Non-pigmented ciliary epithelial cell (primary cell): ENCODE data around the gene AFTPH.

Experiments
- DNase-seq: peaks from one replicate; pipeline ENCODE4 v3.0.0-alpha.2; 2010; ENCODE audit warnings: low read depth

The AFTPH gene

DNA sequence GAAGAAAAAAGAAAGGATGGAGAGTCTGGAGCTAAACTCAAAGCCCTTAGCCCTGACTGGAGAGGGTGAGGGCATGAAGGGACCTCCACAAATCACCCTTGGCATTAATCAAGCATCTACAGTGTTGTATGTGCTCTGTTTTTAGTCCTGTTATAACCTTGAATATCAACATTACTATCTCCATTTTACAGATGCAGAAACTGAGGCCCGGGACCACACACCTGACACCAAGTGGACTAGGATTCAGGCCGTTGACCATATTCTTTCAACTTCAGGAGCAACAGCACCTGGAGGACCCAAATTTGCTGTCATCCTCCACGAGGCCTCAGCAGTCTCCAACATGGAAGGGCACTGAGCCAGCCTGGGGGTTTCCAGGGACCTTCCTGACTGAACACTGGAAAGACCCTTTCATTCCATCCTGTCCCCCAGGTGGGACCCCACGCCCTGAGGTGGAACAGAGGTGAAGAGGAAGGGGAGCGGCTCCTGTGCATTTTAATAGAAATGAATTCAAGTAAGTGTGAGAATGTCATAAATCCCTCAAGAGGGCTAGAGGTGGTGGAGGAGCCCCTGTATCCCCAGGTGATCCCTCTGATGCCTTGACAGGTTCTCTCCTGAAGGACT lies 88.6 kb downstream of the AFTPH start:
- no peak for DNase-seq

DNA sequence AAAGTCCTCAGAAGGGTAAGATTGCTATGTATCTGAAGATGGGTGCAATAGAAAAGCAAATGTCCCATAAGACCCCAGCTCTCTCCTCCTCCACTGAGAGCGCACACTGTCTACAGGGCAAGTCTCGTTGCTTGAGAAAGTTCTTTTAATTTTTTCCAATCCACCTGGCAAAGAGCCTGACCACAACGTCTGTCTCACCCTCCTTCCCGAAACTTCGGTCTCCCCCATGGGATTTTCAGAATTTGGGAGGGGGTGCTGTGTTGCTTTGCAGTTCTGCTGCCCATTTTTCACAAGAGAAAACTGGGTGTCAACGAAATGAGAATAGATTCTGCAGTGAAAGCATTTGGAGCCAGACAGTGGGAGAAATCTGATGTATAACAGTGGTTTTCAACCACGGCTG lies 89.1 kb downstream of the AFTPH start:
- DNase-seq: no peak

DNA sequence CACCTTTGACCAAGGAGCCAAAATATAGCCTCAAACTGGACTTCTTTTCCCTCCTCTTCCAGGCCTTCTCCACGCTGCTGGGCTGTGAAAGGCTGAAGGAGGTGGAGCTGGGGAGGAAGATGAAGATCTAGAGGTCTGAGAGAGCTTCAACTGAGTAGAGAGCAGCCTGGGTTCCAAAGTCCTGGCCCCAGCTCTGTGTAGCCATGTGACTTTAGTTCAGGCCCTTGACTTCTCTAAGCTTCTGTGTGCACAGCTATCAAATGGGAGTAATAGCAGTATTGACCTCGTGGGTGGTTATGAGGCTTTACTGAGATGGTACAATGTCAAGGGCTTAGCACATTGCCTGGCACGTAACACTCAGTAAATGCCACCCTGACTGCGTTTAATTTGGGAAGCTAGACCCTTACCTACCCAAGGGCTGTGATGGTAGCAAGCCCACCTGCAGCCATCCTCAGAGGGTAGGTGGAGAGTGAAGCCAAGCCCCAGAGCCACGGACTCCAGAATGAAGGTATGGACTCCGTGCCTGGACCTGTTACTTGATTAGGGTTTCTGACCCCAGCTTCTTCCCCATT lies 91.2 kb downstream of the AFTPH start:
- DNase-seq: no peak

DNA sequence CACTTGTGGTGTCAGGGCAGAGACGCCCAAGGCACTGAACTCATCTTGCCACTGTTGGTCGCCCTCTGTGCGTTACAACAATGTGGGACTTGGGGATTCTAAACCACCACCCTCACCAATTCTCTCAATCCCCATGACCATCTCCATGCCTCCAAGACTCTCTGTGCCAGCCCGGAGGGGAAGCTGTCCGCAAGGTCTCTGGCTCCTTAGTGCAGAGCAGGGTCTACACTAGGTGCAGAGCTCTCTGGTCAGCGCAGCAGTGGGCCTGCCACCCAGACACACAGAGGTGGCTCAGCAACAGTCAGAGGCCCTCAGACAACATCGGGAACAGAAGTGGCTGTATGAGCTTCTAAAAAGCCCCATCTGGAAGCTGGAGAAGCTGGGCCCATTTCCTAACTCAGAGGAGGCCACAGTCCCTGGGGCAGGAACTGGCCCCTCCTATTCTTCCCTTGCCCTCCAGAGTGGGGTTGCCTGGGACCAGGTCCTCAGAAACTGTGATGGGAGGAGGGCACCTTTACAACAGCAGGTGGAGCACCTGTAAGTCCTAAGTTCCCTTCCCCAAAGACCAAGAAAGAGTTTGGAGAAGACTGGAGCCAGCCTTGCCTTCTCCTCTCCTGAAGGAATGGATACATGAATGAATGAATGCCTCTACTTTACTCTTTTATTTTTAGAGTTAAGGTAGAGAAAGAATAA lies 91.9 kb downstream of the AFTPH start:
- no peak for DNase-seq

DNA sequence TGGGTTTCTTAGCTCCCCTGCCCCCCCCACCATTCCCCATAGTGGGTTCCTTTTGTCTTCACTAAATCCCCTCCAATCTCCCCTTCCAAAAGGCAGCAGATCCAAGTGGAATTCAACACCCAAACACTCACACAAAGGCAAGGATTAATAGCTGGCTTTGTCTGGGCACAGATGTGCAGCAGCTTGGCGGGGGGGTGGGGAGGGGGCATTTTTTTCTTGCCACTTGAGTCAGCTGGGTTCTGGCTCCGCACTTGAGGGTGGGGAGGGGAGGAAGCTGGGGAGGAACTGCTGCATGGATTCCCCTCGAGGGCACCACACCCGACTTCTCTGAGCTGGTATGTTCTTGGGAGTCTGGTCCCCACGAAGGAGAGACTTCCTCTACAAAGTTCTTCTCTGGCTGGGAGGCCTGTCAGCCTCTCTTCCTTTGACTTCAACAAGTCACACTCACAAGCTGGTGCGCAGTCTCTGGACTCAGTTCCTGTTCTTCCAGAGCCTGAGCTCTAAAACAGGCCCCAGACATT lies 93.6 kb downstream of the AFTPH start:
- DNase-seq: no peak

DNA sequence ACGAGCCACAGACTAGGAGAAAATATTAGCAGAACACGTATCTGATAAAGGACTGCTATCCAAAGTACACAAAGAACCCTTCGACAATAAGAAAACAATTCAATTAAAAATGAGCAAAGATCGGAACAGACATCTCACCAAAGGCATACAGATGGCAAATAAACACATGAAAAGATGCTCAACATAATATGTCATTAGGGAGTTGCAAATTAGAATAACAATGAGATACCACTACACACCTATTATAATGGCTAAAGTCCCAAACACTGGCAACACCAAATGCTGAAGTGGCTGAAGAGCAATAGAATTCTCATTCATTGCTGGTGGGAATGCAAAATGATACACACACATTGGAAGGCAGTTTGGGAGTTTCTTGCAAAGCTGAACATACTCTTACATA lies 96.5 kb downstream of the AFTPH start:
- DNase-seq: no peak

DNA sequence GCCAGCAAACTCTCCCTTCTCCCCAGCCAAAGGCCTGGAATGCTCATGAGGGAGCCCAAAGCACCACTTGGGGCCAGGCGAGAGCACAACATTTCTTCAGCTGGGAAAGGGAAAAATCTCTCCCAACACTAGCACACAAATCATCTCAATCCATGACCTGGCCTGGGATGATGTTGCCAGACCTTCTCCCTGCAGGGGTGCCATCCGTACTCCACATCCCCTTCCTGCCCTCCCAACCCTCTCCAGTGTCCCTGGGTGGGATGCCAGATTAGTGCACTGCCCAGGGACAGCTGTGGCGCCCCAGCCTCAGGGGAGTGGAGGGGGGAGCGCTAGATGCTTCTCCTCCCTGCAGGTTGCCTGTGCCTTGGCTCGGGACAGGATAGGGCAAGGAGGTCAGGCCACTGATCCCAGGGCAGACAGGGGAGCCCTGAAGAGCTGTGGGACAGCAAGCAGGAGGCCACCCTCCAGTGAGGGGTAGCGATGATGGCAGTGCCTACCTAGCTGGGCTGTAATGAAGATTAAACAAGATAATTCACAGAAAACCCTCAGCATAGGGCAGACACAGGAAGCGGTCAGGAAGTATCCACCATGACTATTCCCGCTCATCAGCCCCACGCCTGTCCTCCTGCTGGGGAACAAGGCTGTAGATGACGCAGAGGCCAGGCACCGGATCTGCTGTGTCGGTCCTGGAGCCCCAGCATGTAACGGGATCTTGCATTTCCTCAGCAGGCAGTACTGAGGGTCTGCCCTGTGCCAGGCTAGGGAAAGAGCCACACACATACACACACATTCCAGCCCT lies 98.5 kb downstream of the AFTPH start:
- no peak for DNase-seq

DNA sequence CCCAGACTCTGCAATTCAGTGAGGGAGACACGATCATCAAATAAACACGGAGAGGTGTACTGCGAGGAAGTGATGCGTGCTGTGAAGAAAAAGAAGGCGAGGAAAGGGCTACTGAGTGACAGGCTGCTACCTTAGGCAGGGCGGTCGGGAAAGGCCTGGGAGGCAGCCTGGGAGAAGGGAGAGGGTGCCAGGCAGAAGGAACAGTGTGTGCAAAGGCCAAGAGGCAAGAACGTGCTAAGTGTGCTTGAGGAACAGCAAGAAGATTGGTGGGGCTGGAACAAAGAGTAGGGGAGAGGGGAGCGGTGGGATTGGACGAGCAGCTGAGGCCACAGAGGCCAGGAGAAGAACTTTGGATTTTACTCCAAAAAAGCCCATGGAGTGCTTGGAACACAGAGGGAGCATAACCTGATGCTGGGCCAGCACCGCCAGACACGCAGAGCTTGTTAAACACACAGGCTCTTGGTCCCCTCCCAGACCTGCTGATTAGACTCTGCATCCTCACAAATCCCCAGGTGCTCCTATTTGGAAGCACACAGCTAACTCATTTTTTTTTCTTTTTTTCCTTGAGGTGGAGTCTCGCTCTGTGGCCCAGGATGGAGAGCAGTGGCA lies 99.2 kb downstream of the AFTPH start:
- DNase-seq: no peak

DNA sequence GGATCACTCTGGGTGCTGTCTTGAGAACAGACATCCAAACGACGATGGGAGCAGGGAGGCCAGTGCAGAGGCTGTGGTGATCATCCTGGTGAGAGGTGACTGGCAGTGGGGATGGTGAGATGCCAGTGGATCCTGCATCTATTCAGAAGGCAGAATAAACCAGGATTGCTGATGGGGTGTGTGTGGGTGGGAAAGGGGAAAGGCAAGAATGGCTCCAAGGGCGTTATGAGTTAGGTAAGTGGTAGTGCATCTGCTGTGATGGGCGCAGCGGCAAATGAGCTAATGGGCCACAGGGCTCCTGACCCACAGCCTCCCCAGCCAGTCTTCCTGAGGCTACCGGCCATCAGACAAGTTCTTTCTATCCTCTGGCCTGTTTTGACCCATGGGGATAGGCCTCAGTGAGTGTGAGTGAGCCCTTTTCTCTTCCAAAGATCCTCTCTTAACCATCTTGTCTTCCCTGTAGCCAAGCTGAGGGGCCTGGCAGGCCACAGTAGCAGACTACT lies 100.0 kb downstream of the AFTPH start:
- no peak for DNase-seq

DNA sequence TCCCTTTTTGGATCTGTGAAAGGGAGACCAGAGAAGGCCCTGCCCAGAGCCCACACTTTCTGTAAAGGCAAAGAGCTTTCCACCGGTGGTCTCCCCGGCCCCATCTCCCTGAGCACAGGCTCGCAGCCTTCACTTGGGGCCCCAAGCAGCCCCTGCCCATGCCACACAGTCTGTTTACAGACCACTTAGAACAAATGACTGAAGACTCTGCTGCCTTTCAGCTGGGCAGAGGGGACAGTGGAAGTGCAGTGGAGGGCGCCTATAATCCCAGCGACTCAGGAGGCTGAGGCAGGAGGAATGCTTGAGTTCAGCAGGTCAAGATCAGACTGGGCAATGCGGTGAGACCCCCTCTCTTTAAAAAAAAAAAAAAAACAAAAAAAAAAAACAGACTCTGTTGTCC lies 100.7 kb downstream of the AFTPH start:
- DNase-seq: no peak

DNA sequence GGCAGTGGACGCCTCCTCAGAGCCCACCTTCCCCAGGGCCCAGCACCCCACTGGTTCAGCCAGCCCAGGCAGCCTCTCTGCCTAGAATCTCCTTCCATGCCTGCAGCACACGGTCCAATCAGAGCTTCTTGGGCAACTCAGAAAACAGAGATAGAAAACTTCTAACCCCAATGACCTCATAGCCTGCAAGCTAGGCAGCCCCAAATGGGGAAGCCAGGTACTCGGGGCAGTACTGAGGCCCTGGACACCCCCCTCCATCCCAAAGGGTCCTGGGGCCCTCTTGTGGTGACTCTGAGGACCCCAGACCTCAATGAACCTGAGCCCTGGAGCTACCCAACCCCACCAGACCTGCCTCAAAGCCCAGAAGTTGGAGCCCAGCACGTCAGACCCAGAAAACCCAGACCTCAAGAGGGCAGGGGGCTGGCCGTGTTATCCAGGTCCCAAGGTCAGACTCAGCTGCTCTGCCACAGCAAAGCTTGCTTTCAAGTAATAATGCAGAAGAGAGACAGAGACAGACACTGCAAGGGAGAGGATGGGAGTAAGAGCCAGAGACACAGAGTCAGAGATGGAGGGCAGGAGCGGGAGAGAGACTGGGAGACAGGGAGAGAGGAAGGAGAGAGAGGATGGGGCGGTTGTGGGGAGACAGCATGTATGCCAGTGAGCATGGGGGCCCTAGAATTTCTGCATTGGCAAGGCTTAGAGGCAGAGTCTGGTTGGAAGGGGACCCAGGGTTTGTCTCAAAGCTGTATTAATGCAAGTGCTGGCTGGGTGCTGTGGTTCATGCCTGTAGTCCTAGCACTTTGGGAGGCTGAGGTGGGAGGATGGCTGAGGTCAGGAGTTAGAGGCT lies 101.4 kb downstream of the AFTPH start:
- DNase-seq: no peak

DNA sequence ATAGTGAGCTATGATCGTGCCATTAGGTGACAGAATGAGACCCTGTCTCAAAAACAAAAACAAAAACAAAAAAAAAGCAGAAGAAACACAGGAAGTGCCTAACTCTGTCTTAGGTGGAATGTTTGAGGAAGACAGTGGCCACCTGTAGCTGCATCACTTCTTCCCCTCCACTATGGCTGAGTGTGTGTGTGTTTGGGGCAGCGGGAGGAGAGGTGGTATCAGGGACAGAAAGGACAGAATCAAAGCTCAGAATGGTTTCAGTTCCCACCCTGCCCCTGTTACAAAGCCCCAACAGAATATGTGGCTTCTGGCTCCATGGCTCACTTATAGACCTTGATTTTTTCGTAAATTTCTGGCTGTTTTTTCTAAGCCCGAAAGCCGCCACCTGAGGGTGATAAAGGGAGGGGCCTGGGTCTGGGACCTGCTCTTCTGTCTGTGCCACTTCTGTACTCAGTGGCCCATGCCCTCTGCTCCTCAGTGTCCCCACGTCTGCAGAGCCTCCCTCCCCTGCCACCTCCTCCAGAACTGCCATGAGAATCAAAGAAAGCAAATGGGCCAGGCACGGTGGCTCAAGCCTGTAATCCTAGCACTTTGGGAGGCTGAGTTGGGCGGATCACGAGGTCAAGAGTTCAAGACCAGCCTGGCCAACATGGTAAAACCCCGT lies 102.2 kb downstream of the AFTPH start:
- DNase-seq: no peak

DNA sequence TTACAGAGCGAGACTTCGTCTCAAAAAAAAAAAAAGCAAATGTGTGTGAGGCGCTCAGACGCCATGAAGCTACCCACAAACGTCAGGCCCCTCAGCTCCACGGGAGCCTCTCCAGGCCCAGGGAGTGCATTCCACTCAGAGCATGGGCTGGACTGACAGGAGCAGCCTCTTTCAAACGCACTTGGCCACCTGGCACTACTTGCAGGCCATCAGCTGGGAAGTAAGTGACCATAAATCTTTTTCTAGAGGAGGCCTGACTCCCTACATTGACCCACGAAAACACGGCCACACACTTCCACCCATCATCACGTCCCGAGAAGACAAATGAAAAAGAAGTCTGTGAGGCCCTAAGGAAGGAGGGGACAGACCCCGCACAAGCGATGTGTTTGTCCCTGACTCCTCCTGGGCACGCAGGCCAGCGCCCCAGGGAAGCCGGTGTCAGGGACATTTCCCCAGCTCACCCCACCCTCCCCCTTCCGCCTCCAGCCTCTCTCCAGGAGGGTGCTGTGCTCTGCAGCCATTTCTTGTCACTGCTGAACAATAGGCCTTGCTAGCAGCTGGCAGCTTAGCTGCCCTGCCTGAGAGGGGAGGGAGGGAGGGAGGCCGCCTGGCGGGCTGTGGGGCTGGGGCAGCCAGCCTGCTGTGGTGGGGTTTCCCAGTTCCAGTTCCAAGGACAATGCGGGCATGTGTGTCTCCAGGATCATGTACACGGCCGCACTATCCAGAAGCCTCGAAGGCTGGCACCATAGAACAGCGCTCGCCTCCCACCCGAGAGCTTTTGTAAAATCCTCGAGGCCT lies 103.0 kb downstream of the AFTPH start:
- no peak for DNase-seq

DNA sequence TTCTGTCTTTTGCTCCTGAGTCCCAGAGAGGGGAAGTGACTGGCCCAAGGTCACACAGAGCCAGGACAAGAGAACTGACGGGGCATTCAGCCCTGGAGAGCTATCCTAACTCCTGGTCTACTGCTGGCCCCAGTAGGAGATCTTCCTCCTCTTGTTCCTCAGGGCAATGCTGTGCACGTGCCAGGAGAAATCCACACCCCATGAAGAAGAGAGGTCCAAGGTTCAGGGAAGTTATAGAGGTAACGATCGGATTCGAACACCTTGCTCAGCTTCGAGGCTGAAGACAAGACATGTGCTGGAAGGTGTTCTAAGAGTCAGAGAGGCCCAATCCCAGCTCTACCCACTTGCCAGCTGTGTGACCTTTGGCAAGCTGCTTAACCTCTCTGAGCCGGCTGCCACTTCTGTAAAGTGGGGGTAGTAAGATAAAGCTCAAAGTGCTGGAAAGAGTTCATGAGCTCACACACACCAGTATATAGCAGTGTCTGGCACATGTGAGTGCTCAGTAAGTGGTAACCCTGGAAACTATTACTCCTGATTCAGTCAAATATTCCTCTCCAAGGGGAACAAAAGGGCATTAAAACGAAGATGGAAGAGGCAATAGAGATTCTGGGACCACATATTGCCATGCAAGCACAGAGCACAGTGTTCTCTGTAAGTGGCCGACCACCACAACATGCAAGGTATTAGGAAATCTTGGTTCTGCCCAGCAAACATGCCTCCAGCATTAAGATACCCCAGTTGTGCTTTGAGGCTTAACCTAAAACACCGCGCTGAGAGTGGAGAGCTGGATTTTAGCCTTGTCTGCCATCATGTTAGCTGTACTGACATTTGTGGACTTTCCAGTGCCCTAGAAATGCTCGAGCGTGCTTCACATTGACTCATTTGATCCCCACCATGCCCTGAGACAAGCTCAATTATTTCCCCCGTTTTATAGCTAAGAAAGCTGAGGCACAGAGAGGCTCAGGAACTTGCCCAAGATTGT lies 104.0 kb downstream of the AFTPH start:
- DNase-seq: no peak

DNA sequence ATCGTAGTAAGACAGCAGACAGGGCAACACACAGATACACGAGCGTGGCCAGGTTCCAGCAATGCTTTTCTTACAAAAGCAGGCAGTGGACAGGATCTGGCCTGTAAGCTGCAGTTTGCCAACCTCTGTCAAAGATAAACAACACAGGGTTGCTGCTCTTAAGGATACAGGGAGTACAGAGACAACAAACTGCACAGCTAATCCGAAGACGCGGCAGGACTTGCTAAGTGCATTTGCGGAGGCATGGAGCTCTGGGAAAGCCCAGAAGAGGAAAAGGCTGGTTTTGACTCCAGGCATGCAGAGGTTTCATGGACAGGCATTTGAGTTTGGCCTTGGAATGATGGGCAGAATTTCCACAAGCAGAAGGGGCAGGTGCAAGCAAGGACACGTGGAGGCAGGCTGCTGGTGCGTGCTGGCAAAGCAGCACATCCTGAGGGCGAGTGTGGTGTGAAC lies 105.2 kb downstream of the AFTPH start:
- DNase-seq: no peak

DNA sequence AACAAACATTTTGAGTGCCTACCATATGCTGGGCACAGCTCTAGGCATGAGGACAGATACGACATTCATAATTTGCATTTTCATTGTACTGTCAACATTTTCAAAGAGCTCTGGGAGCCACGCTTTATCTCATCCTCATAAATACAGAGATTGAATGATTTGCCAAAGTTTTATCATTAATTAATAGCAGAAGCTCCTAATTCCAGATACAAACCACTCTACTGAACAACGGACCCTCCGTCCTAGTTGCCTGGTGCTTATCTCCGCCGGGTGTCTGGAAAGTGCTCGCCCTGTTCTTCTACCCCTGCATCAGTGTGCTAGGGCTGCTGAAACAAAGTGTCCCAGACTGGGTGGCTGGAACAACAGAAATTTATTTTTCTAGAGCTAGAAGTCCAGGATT lies 105.7 kb downstream of the AFTPH start:
- no peak for DNase-seq

DNA sequence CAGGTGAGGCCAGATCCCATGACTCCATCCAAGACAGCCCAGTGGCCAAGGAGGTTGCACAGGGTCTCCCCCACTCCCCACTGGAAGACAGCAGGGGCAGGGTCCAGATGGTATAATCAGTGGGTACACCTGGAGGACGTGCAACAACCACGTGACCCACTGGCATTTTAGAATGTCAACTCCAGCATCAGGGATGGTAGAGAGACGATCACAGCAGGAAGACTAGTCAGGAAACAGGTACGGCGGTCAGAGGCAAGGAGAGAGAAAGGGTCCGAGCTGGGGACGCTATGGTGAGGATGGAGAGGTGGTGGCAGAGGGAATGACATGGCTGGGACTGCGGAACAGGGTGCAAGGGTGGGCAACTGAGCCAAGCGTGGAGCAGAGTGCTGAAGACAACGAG lies 106.6 kb downstream of the AFTPH start:
- no peak for DNase-seq

DNA sequence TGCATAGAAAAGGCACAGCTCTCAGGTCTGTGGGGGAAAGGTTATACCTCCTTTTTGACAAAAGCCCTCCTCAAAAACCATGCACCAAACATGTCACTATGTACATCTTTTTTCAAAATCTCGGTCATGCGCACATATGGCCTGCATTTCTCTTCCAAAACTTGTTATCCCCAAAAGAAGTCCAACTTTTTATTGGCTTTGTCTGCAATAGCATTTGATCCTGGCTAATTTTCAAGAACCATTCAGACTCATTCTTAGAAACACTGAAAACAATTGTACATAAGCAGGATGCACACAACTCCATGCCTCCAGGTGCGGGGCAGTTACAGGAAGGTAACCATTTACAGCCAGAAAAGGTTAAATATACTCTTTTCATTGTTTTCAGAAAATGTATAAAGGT lies 107.6 kb downstream of the AFTPH start:
- DNase-seq: no peak
